ENCODE measurements around the gene GEN1.

The GEN1 gene

GRCh38 chr2:17752246-17752645, 1.7 kb upstream of the GEN1 start:
- H4K20me1 ChIP-seq (ENCODE audit: insufficient read depth, low read length, poor library complexity, severe bottlenecking): peaks cover 32% of the 10 kb centered on the region
- no peak for TF ChIP-seq CTCF (conservative IDR thresholded peaks at IDR 0.05; ENCODE audit: low read length)
- no peak for TF ChIP-seq EZH2phosphoT487 (IDR thresholded peaks at IDR 0.05; ENCODE audit: borderline replicate concordance)
- H3K9ac ChIP-seq (ENCODE audit: low read depth, low read length, poor library complexity, severe bottlenecking): peak overlapping the region; percentile 96
- H3K9me2 ChIP-seq (replicated peaks; ENCODE audit: low read depth, low read length): no peaks in the 10 kb centered on the region
- peaks cover 53% of the 10 kb centered on the region for H3K4me1 ChIP-seq (ENCODE audit: insufficient read depth, low read length, poor library complexity, severe bottlenecking)
- no peaks in the 10 kb centered on the region for H3F3A ChIP-seq (ENCODE audit: low read depth)
- H3K36me3 ChIP-seq (ENCODE audit: insufficient read depth, low read length): no peaks in the 10 kb centered on the region
- peaks cover 63% of the 10 kb centered on the region for H3K79me2 ChIP-seq (ENCODE audit: insufficient read depth, low read length)
- no peaks in the 10 kb centered on the region for H3K9me3 ChIP-seq (ENCODE audit: insufficient read depth, low read depth, low read length)
- H3K4me3 ChIP-seq (ENCODE audit: low read length, poor library complexity, severe bottlenecking): peak overlapping the region; percentile 98
- H3K27me3 ChIP-seq (ENCODE audit: insufficient read depth, low read length, poor library complexity, severe bottlenecking): no peaks in the 10 kb centered on the region
- no peak overlapping the region for H2AFZ ChIP-seq (ENCODE audit: low read length)
- H3K4me2 ChIP-seq (ENCODE audit: low read depth, low read length, poor library complexity, severe bottlenecking): peak overlapping the region; percentile 85

- H3K9me2 ChIP-seq (replicated peaks; ENCODE audit: low read depth, low read length): no peaks in the 10 kb centered on the region
- no peaks in the 10 kb centered on the region for H3K27me3 ChIP-seq (ENCODE audit: insufficient read depth, low read length, poor library complexity, severe bottlenecking)
- H3K9me3 ChIP-seq (ENCODE audit: insufficient read depth, low read depth, low read length): no peaks in the 10 kb centered on the region
- peak overlapping the region; percentile 85 for H3K4me2 ChIP-seq (ENCODE audit: low read depth, low read length, poor library complexity, severe bottlenecking)
- H3K36me3 ChIP-seq (ENCODE audit: insufficient read depth, low read length): no peaks in the 10 kb centered on the region
- H3K4me3 ChIP-seq (ENCODE audit: low read length, poor library complexity, severe bottlenecking): peak overlapping the region; percentile 98
- H3K4me1 ChIP-seq (ENCODE audit: insufficient read depth, low read length, poor library complexity, severe bottlenecking): peaks cover 57% of the 10 kb centered on the region
- peaks cover 41% of the 10 kb centered on the region for H4K20me1 ChIP-seq (ENCODE audit: insufficient read depth, low read length, poor library complexity, severe bottlenecking)
- H3K9ac ChIP-seq (ENCODE audit: low read depth, low read length, poor library complexity, severe bottlenecking): peak overlapping the region; percentile 96
- TF ChIP-seq CTCF (conservative IDR thresholded peaks at IDR 0.05; ENCODE audit: low read length) (no peak), EZH2phosphoT487 (IDR thresholded peaks at IDR 0.05; ENCODE audit: borderline replicate concordance) (no peak)
- H2AFZ ChIP-seq (ENCODE audit: low read length): peak overlapping the region; percentile 85
- H3F3A ChIP-seq (ENCODE audit: low read depth): no peaks in the 10 kb centered on the region
- peaks cover 72% of the 10 kb centered on the region for H3K79me2 ChIP-seq (ENCODE audit: insufficient read depth, low read length)
Measured at GRCh38 chr2:17752892-17753802, 791 bp upstream of the GEN1 start.

- peaks cover 64% of the 10 kb centered on the region for H3K4me1 ChIP-seq (ENCODE audit: insufficient read depth, low read length, poor library complexity, severe bottlenecking)
- H3K9me3 ChIP-seq (ENCODE audit: insufficient read depth, low read depth, low read length): no peaks in the 10 kb centered on the region
- H2AFZ ChIP-seq (ENCODE audit: low read length): peak overlapping the region; percentile 85
- H4K20me1 ChIP-seq (ENCODE audit: insufficient read depth, low read length, poor library complexity, severe bottlenecking): peaks cover 48% of the 10 kb centered on the region
- TF ChIP-seq CTCF (conservative IDR thresholded peaks at IDR 0.05; ENCODE audit: low read length): no peak
- no peak for TF ChIP-seq EZH2phosphoT487 (IDR thresholded peaks at IDR 0.05; ENCODE audit: borderline replicate concordance)
- H3K79me2 ChIP-seq (ENCODE audit: insufficient read depth, low read length): peaks cover 89% of the 10 kb centered on the region
- H3K36me3 ChIP-seq (ENCODE audit: insufficient read depth, low read length): no peaks in the 10 kb centered on the region
- H3K9ac ChIP-seq (ENCODE audit: low read depth, low read length, poor library complexity, severe bottlenecking): peak overlapping the region; percentile 96
- no peaks in the 10 kb centered on the region for H3K27me3 ChIP-seq (ENCODE audit: insufficient read depth, low read length, poor library complexity, severe bottlenecking)
- H3K9me2 ChIP-seq (replicated peaks; ENCODE audit: low read depth, low read length): no peaks in the 10 kb centered on the region
- H3F3A ChIP-seq (ENCODE audit: low read depth): no peaks in the 10 kb centered on the region
- peak overlapping the region; percentile 98 for H3K4me3 ChIP-seq (ENCODE audit: low read length, poor library complexity, severe bottlenecking)
- peak overlapping the region; percentile 94 for H3K4me2 ChIP-seq (ENCODE audit: low read depth, low read length, poor library complexity, severe bottlenecking)
Measured at GRCh38 chr2:17754773-17755425, 961 bp downstream of the GEN1 start.
